HAP-1 (cell line): ENCODE results near the gene PTGR3.
A peak's percentile ranks its signal among the peaks of the same experiment; 100 is the strongest.

Experiments
- DNase-seq, 2 experiments: peaks; one replicate each; pipeline ENCODE4 v3.0.0-alpha.2; 2016 to 2020; ENCODE audit warnings: low spot score in 2 of 2
- H3K27me3 ChIP-seq: fragments of 250-450 bp; sonication (Bioruptor Pico); 2 replicates; pipeline ENCODE4 v1.5.1; 2020; ENCODE audit warnings: low read depth, mild to moderate bottlenecking, moderate library complexity
- H3K36me3 ChIP-seq: fragments of 250-450 bp; sonication (Bioruptor Pico); replicated peaks from 2 replicates; pipeline ENCODE4 v1.5.1; 2020; ENCODE audit warnings: mild to moderate bottlenecking
- H3K4me1 ChIP-seq: fragments of 250-450 bp; sonication (Bioruptor Pico); 2 replicates; pipeline ENCODE4 v1.5.1; 2020; ENCODE audit warnings: mild to moderate bottlenecking
- H3K4me3 ChIP-seq: fragments of 250-450 bp; sonication (Bioruptor Pico); 2 replicates; pipeline ENCODE4 v1.5.1; 2020; ENCODE audit warnings: mild to moderate bottlenecking, moderate library complexity
- H3K9me3 ChIP-seq: fragments of 250-450 bp; sonication (Bioruptor Pico); 2 replicates; pipeline ENCODE4 v1.5.1; 2020; ENCODE audit warnings: mild to moderate bottlenecking, moderate library complexity
- in situ Hi-C: fragments of 300-500 bp; cut with MboI; formaldehyde crosslinking; loops from 3 replicates; pipeline ENCODE4 v1.14.3; 2020; ENCODE audit warnings: low sequenced_read_pairs, inconsistent platforms, mixed read lengths

PTGR3 gene

GRCh38 chr18:75214766-75215510 is 6.0 kb upstream of the PTGR3 start:
- no peaks in the 10 kb centered on the region for H3K9me3 ChIP-seq
- peaks cover 48% of the 10 kb centered on the region for H3K4me1 ChIP-seq
- in situ Hi-C loops = no loop called here
- no peaks in the 10 kb centered on the region for H3K36me3 ChIP-seq
- no peaks in the 10 kb centered on the region for H3K27me3 ChIP-seq
- no peak for DNase-seq
- H3K4me3 ChIP-seq = no peak overlapping the region

GRCh38 chr18:75214332-75214690 is 5.4 kb upstream of the PTGR3 start:
- no peaks in the 10 kb centered on the region for H3K9me3 ChIP-seq
- peaks cover 50% of the 10 kb centered on the region for H3K4me1 ChIP-seq
- no peaks in the 10 kb centered on the region for H3K27me3 ChIP-seq
- H3K4me3 ChIP-seq = no peak overlapping the region
- in situ Hi-C loops = no loop called here
- no peak for DNase-seq
- H3K36me3 ChIP-seq = no peaks in the 10 kb centered on the region

- in situ Hi-C loops = no loop called here
- DNase-seq = no peak
- Histone ChIP-seq H3K4me3 (no peak overlapping the region), H3K4me1 (peaks cover 46% of the 10 kb centered on the region), H3K27me3 (no peaks in the 10 kb centered on the region), H3K36me3 (no peaks in the 10 kb centered on the region), H3K9me3 (no peaks in the 10 kb centered on the region)
Observed at GRCh38 chr18:75213611-75214331, 4.8 kb upstream of the PTGR3 start.

DNA sequence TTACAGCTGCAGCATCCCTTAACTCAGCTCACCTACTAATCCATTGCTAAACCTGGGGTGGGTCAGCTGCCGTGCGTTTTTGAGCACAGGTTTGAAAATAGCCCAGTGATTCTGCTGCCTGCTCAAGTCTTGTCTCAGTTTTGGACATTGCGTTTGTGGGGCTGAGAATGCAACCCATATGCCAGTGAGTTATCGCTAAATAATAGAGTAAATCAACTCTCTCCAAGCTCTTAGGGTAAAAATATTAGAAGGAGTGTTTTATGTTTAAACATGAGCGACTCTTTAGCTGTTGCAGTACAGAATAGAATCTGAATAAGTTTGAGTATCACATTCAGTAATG is 3.8 kb upstream of the PTGR3 start:
- Histone ChIP-seq H3K36me3 (no peaks in the 10 kb centered on the region), H3K4me1 (peaks cover 37% of the 10 kb centered on the region), H3K9me3 (no peaks in the 10 kb centered on the region), H3K4me3 (peak overlapping the region; percentile 43), H3K27me3 (no peaks in the 10 kb centered on the region)
- in situ Hi-C loops = no loop called here
- no peak for DNase-seq

- peak; percentile 44 to 61 for DNase-seq
- H3K27me3 ChIP-seq = no peaks in the 10 kb centered on the region
- in situ Hi-C loops = no loop called here
- H3K36me3 ChIP-seq = no peaks in the 10 kb centered on the region
- H3K4me3 ChIP-seq = peak overlapping the region; percentile 43
- no peaks in the 10 kb centered on the region for H3K9me3 ChIP-seq
- H3K4me1 ChIP-seq = peaks cover 32% of the 10 kb centered on the region
Observed at GRCh38 chr18:75211953-75212750, 3.2 kb upstream of the PTGR3 start.

DNA sequence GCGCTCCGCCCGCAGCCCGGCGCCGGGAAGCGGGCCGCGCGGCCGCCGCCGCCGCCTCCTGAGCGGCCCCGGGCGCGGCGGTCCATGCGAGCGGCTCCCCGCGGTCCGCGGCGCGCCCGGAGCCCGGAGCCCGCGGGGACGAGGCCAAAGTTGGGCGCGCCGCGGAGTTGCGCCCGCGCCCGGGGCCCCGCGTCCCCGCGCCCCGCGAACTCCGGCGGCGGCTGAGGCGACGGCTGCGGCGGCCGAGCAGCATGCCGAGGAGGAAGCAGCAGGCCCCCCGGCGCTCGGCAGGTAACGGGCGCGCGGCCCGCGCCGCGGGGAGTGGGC is 2.6 kb upstream of the PTGR3 start:
- no peak for DNase-seq
- in situ Hi-C loops = no loop called here
- no peaks in the 10 kb centered on the region for H3K27me3 ChIP-seq

GRCh38 chr18:75211002-75211621 is 2.2 kb upstream of the PTGR3 start:
- Histone ChIP-seq H3K27me3 (no peaks in the 10 kb centered on the region), H3K4me3 (peak overlapping the region; percentile 57), H3K9me3 (no peaks in the 10 kb centered on the region), H3K4me1 (peaks cover 33% of the 10 kb centered on the region), H3K36me3 (no peaks in the 10 kb centered on the region)
- in situ Hi-C loops = no loop called here
- DNase-seq = peak in 1 of 2 experiments; percentile 36

More for the DNA sequence above, 2.6 kb upstream of the PTGR3 start:
- peaks cover 33% of the 10 kb centered on the region for H3K4me1 ChIP-seq
- no peaks in the 10 kb centered on the region for H3K36me3 ChIP-seq
- H3K4me3 ChIP-seq = peak overlapping the region; percentile 43
- no peaks in the 10 kb centered on the region for H3K9me3 ChIP-seq

DNA sequence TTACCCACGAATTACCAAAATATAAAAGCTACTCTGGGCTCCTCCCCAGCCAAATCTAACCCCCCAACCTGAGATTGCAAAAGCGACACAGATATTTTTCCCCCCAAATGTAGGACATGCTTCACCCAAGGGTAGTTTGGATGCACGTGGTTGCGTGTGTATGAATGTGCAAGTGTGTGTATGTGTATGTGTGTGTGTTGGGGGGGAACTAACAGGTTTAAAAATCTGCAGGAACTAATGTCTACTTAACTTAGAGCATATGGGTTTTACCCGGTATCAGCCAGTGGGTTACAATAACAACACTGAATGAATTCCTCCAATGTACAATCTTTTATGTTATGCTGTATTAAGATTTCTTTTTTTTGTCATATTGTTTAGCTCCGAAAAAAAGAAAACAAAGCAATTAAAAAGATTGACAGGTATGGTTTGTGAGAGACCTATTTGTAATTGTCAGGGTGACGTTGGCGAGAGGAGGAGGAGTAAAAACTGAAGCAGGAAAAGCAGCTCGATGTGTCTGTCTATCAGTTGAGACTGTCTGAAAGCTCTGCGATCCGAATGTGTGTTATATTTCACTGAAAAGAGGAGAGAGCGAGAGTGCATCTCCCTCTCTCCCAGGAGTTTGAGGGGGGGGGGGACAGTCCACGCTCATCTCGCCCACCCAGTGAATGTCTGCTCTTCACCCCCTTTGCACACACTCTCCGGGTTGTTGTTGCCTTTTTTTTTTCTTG is 1.5 kb upstream of the PTGR3 start, which contains the start of gene TSHZ1:
TSHZ1 (plus strand) TSS at position 524 of the 728 bp plus-strand sequence. CDS start 1,080 bp downstream, outside the sequence.
- peaks cover 36% of the 10 kb centered on the region for H3K4me1 ChIP-seq
- no peaks in the 10 kb centered on the region; the same call in 1 of the 2 replicates for H3K9me3 ChIP-seq
- in situ Hi-C loops = no loop called here
- peak; percentile 75 to 90 for DNase-seq
- no peaks in the 10 kb centered on the region for H3K27me3 ChIP-seq
- H3K4me3 ChIP-seq = peak within 1 kb of the TSS; percentile 57
- H3K36me3 ChIP-seq = no peaks in the 10 kb centered on the region

- in situ Hi-C loops = no loop called here
- peaks cover 36% of the 10 kb centered on the region for H3K4me1 ChIP-seq
- H3K4me3 ChIP-seq = peak overlapping the region; percentile 57
- H3K36me3 ChIP-seq = no peaks in the 10 kb centered on the region
- no peaks in the 10 kb centered on the region; the same call in 1 of the 2 replicates for H3K9me3 ChIP-seq
- no peaks in the 10 kb centered on the region for H3K27me3 ChIP-seq
- peak; percentile 22 to 38 for DNase-seq
Observed at GRCh38 chr18:75209951-75210258, 966 bp upstream of the PTGR3 start.

DNA sequence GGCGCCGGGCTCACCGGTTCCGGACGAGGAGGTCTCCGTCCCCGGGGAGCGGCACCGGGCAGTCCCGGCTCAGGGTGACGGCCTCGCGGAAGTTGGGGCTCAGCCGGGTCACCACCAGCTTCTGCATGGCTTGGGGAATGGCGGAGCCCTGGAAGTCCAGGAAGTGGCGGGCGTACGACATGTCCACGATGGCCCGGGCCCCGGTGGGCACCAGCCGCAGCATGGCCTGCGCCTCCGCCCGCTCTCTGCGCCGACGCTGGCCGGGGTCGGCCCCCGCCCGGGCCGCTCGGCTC is 157 bp downstream of the PTGR3 start:
- H3K27me3 ChIP-seq = no peaks in the 10 kb centered on the region
- H3K9me3 ChIP-seq = no peaks in the 10 kb centered on the region; the same call in 1 of the 2 replicates
- DNase-seq = no peak
- H3K4me1 ChIP-seq = peaks cover 28% of the 10 kb centered on the region
- H3K4me3 ChIP-seq = peak overlapping the region; percentile 57
- H3K36me3 ChIP-seq = no peaks in the 10 kb centered on the region
- in situ Hi-C loops = no loop called here

GRCh38 chr18:75208155-75208835 is 644 bp downstream of the PTGR3 start:
- in situ Hi-C loops = no loop called here
- no peaks in the 10 kb centered on the region for H3K27me3 ChIP-seq
- DNase-seq = peak; percentile 27 to 61
- H3K36me3 ChIP-seq = no peaks in the 10 kb centered on the region
- H3K4me1 ChIP-seq = peaks cover 24% of the 10 kb centered on the region
- no peaks in the 10 kb centered on the region; the same call in 1 of the 2 replicates for H3K9me3 ChIP-seq
- H3K4me3 ChIP-seq = peak overlapping the region; percentile 57

- in situ Hi-C loops = no loop called here
- DNase-seq = peak; percentile 34 to 44
Observed at GRCh38 chr18:75207310-75208154, 1.4 kb downstream of the PTGR3 start.

More at GRCh38 chr18:75207310-75208154, 1.4 kb downstream of the PTGR3 start:
- H3K27me3 ChIP-seq = no peaks in the 10 kb centered on the region
- H3K4me3 ChIP-seq = peak overlapping the region; percentile 57
- H3K4me1 ChIP-seq = peaks cover 24% of the 10 kb centered on the region
- no peaks in the 10 kb centered on the region; the same call in 1 of the 2 replicates for H3K9me3 ChIP-seq
- no peaks in the 10 kb centered on the region for H3K36me3 ChIP-seq
